K562 (cell line): ENCODE measurements around the gene TMEM214. TPM values are rescaled to one million over a fixed set of nuclear protein-coding genes. Genes with fewer than 3 reads are reported as not detected.

Source experiments
- BRD4 ChIP-seq: fragments of 200-600 bp; sonication (generic); IDR thresholded peaks from 2 replicates; pipeline ENCODE4 v1.6.1; 2017; ENCODE audit warnings: inconsistent platforms
- EP300 ChIP-seq: IDR thresholded peaks from 2 replicates; pipeline ENCODE4 v1.6.1; 2012; ENCODE audit warnings: low read length, improper control_type of control experiment
- FOSL1 ChIP-seq: fragments of 200-800 bp; sonication (Bioruptor generic); conservative IDR thresholded peaks from 2 replicates; pipeline ENCODE4 v1.6.1; 2016; ENCODE audit warnings: missing genetic modification characterization, missing compliant biosample characterization
- HDAC8 ChIP-seq: fragments of 450-650 bp; IDR thresholded peaks from 2 replicates; pipeline ENCODE4 v1.6.1; 2016; ENCODE audit warnings: mild to moderate bottlenecking, missing genetic modification characterization, moderate library complexity, missing compliant biosample characterization
- HOMEZ ChIP-seq: fragments of 250-450 bp; sonication (Bioruptor Pico); IDR thresholded peaks from 2 replicates; pipeline ENCODE4 v1.4.0; 2020; ENCODE audit warnings: mild to moderate bottlenecking, moderate library complexity
- MEIS2 ChIP-seq: fragments of 450-650 bp; IDR thresholded peaks from 2 replicates; pipeline ENCODE4 v1.6.1; 2014; ENCODE audit warnings: mild to moderate bottlenecking; ENCODE audit not compliant: partially characterized antibody
- NFATC3 ChIP-seq: fragments of 450-650 bp; IDR thresholded peaks from 2 replicates; pipeline ENCODE4 v1.6.1; 2017; ENCODE audit warnings: mild to moderate bottlenecking
- POLR2A ChIP-seq: fragments of 450-650 bp; conservative IDR thresholded peaks from 2 replicates; pipeline ENCODE4 v1.6.1; 2016
- PYGO2 ChIP-seq: fragments of 450-650 bp; IDR thresholded peaks from 2 replicates; pipeline ENCODE4 v1.6.1; 2016; ENCODE audit warnings: mild to moderate bottlenecking, missing genetic modification characterization, moderate library complexity, missing compliant biosample characterization
- RFX7 ChIP-seq: fragments of 250-450 bp; sonication (Bioruptor Pico); IDR thresholded peaks from 2 replicates; pipeline ENCODE4 v1.5.1; 2021; ENCODE audit warnings: mild to moderate bottlenecking
- SP2 ChIP-seq: IDR thresholded peaks from 2 replicates; pipeline ENCODE4 v1.6.1; 2011; ENCODE audit warnings: mild to moderate bottlenecking, low read depth, low read length, moderate library complexity; ENCODE audit not compliant: poor library complexity, severe bottlenecking; ENCODE audit errors: extremely low read depth
- TCF3 ChIP-seq: sonication (generic); formaldehyde crosslinking; IDR thresholded peaks from 2 replicates; pipeline ENCODE4 v1.4.0; 2020; ENCODE audit warnings: mild to moderate bottlenecking, missing genetic modification reagents
- ZNF23 ChIP-seq: fragments of 250-450 bp; sonication (Bioruptor Pico); IDR thresholded peaks from 2 replicates; pipeline ENCODE4 v1.4.0; 2020; ENCODE audit warnings: mild to moderate bottlenecking
- ZNF316 ChIP-seq: fragments of 450-650 bp; IDR thresholded peaks from 2 replicates; pipeline ENCODE4 v1.6.1; 2016
- ZNF57 ChIP-seq: fragments of 450-650 bp; formaldehyde crosslinking; IDR thresholded peaks from 2 replicates; pipeline ENCODE4 v1.4.0; 2020; ENCODE audit warnings: mild to moderate bottlenecking, moderate library complexity
- polyA plus RNA-seq, 8 experiments: library from polyadenylated mRNA; depleted of rRNA in 4 of 8; stranded (reverse) in 5 of 8; unstranded in 3 of 8; fragments of >200 nt; fragmentation: Nextera tagmentation in 2 of 8; fragmentation: Illumina TruSeq in 1 of 8; extraction: Ambion mirVana in 2 of 8; extraction: Trizol in 1 of 8; gene quantifications; 2 replicates each; pipeline versions ENCODE4 v1.2.1 to v1.2.3, GENCODE V29; 2011 to 2014; ENCODE audit warnings: inconsistent platforms in 1 of 8, missing spikeins in 1 of 8
- total RNA-seq, 7 experiments: library from RNA; depleted of rRNA in 6 of 7; stranded (reverse); fragments of >200 nt in 6 of 7; fragmentation: Illumina TruSeq in 2 of 7; extraction: Trizol in 2 of 7; gene quantifications; 2 replicates each; pipeline versions ENCODE4 v1.2.1 to v1.2.3, GENCODE V29; 2011 to 2021; ENCODE audit warnings: low replicate concordance in 1 of 7
- TF ChIP-seq, protein P1 (sequence below): fragments of 250-450 bp; sonication (Bioruptor Pico); IDR thresholded peaks from 2 replicates; pipeline ENCODE4 v1.9.0; 2021; ENCODE audit warnings: mild to moderate bottlenecking, inconsistent platforms
- TF ChIP-seq, protein P2 (sequence below): sonication (generic); formaldehyde crosslinking; IDR thresholded peaks from 2 replicates; pipeline ENCODE4 v1.8.1; 2023; ENCODE audit warnings: mild to moderate bottlenecking, missing genetic modification reagents, moderate library complexity
- TF ChIP-seq, protein P3 (sequence below): fragments of 450-650 bp; formaldehyde crosslinking; IDR thresholded peaks from 2 replicates; pipeline ENCODE4 v1.4.0; 2020; ENCODE audit warnings: mild to moderate bottlenecking
- TF ChIP-seq, protein P4 (sequence below): IDR thresholded peaks from 3 replicates; pipeline ENCODE4 v1.6.1; 2011; ENCODE audit warnings: borderline replicate concordance, mild to moderate bottlenecking, moderate library complexity; ENCODE audit not compliant: insufficient read length; ENCODE audit errors: extremely low read depth
- TF ChIP-seq, protein P5 (sequence below): sonication (generic); formaldehyde crosslinking; IDR thresholded peaks from 2 replicates; pipeline ENCODE4 v1.8.0; 2023; ENCODE audit warnings: mild to moderate bottlenecking, missing genetic modification reagents

TMEM214 gene
- total and polyA plus RNA-seq, 9 of the 15 experiments (the other 6 are each of a cell fraction or from before 2014, with no cell fraction given) = 11.4 to 81.4 (median 44.1) TPM

- TF ChIP-seq, protein P1, sequence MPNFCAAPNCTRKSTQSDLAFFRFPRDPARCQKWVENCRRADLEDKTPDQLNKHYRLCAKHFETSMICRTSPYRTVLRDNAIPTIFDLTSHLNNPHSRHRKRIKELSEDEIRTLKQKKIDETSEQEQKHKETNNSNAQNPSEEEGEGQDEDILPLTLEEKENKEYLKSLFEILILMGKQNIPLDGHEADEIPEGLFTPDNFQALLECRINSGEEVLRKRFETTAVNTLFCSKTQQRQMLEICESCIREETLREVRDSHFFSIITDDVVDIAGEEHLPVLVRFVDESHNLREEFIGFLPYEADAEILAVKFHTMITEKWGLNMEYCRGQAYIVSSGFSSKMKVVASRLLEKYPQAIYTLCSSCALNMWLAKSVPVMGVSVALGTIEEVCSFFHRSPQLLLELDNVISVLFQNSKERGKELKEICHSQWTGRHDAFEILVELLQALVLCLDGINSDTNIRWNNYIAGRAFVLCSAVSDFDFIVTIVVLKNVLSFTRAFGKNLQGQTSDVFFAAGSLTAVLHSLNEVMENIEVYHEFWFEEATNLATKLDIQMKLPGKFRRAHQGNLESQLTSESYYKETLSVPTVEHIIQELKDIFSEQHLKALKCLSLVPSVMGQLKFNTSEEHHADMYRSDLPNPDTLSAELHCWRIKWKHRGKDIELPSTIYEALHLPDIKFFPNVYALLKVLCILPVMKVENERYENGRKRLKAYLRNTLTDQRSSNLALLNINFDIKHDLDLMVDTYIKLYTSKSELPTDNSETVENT (CRISPR knock-in tag) = no peak
- TF ChIP-seq PYGO2 (no peak), RFX7 (no peak), POLR2A (no peak), HOMEZ (no peak), FOSL1 (tag) (no peak), MEIS2 (peak; percentile 27), EP300 (no peak), TCF3 (no peak), ZNF316 (peak; percentile 53; the same call in 1 of the 2 replicates), BRD4 (no peak), ZNF23 (CRISPR knock-in tag) (no peak), NFATC3 (no peak), SP2 (no peak), HDAC8 (tag) (no peak), ZNF57 (CRISPR knock-in tag) (no peak)
- TF ChIP-seq, protein P2, sequence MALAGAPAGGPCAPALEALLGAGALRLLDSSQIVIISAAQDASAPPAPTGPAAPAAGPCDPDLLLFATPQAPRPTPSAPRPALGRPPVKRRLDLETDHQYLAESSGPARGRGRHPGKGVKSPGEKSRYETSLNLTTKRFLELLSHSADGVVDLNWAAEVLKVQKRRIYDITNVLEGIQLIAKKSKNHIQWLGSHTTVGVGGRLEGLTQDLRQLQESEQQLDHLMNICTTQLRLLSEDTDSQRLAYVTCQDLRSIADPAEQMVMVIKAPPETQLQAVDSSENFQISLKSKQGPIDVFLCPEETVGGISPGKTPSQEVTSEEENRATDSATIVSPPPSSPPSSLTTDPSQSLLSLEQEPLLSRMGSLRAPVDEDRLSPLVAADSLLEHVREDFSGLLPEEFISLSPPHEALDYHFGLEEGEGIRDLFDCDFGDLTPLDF (CRISPR knock-in tag) = 0 out of 2 replicates have a peak, but pooled peaks have one; percentile 46
- TF ChIP-seq, protein P3, sequence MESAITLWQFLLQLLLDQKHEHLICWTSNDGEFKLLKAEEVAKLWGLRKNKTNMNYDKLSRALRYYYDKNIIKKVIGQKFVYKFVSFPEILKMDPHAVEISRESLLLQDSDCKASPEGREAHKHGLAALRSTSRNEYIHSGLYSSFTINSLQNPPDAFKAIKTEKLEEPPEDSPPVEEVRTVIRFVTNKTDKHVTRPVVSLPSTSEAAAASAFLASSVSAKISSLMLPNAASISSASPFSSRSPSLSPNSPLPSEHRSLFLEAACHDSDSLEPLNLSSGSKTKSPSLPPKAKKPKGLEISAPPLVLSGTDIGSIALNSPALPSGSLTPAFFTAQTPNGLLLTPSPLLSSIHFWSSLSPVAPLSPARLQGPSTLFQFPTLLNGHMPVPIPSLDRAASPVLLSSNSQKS (CRISPR knock-in tag) = no peak
- TF ChIP-seq, protein P4, sequence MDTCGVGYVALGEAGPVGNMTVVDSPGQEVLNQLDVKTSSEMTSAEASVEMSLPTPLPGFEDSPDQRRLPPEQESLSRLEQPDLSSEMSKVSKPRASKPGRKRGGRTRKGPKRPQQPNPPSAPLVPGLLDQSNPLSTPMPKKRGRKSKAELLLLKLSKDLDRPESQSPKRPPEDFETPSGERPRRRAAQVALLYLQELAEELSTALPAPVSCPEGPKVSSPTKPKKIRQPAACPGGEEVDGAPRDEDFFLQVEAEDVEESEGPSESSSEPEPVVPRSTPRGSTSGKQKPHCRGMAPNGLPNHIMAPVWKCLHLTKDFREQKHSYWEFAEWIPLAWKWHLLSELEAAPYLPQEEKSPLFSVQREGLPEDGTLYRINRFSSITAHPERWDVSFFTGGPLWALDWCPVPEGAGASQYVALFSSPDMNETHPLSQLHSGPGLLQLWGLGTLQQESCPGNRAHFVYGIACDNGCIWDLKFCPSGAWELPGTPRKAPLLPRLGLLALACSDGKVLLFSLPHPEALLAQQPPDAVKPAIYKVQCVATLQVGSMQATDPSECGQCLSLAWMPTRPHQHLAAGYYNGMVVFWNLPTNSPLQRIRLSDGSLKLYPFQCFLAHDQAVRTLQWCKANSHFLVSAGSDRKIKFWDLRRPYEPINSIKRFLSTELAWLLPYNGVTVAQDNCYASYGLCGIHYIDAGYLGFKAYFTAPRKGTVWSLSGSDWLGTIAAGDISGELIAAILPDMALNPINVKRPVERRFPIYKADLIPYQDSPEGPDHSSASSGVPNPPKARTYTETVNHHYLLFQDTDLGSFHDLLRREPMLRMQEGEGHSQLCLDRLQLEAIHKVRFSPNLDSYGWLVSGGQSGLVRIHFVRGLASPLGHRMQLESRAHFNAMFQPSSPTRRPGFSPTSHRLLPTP = no peak
- TF ChIP-seq, protein P5, sequence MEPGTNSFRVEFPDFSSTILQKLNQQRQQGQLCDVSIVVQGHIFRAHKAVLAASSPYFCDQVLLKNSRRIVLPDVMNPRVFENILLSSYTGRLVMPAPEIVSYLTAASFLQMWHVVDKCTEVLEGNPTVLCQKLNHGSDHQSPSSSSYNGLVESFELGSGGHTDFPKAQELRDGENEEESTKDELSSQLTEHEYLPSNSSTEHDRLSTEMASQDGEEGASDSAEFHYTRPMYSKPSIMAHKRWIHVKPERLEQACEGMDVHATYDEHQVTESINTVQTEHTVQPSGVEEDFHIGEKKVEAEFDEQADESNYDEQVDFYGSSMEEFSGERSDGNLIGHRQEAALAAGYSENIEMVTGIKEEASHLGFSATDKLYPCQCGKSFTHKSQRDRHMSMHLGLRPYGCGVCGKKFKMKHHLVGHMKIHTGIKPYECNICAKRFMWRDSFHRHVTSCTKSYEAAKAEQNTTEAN (CRISPR knock-in tag) = no peak
Observed at GRCh38 chr2:27076323-27076722, 43.6 kb downstream of the TMEM214 start (continued).
